PFSK-1 (cell line): ENCODE measurements around the gene KTN1.

Experiments used
- FOXP2 ChIP-seq: optimal IDR thresholded peaks from 2 replicates; pipeline ENCODE3; 2011; ENCODE audit warnings: borderline replicate concordance, control low read depth, inconsistent platforms; ENCODE audit not compliant: insufficient read depth; ENCODE audit errors: extremely low read length, extremely low read depth
- POLR2AphosphoS5 ChIP-seq: IDR thresholded peaks from 2 replicates; pipeline ENCODE4 v1.6.1; 2012; ENCODE audit warnings: low read depth, mild to moderate bottlenecking, control low read depth, low read length, moderate library complexity
- SIN3A ChIP-seq: IDR thresholded peaks from 2 replicates; pipeline ENCODE4 v1.6.1; 2012; ENCODE audit warnings: mild to moderate bottlenecking, low read length, moderate library complexity, borderline replicate concordance; ENCODE audit not compliant: insufficient read depth
- TAF1 ChIP-seq: IDR thresholded peaks from 2 replicates; pipeline ENCODE4 v1.6.1; 2012; ENCODE audit warnings: low read length, control low read depth, borderline replicate concordance; ENCODE audit not compliant: insufficient read depth
- TF ChIP-seq, protein P1 (sequence below), 2 experiments: IDR thresholded peaks; 2 replicates each; pipeline versions ENCODE4 v1.6.1 to v1.8.0; 2011 to 2012; ENCODE audit warnings: low read depth in 2 of 2, low read length in 2 of 2, control low read depth in 1 of 2, inconsistent platforms in 1 of 2, mild to moderate bottlenecking in 1 of 2, moderate library complexity in 1 of 2; ENCODE audit not compliant: insufficient read depth in 1 of 2

KTN1 gene

GRCh38 chr14:55702511-55702910 lies 122.5 kb downstream of the KTN1 start:
- TF ChIP-seq FOXP2 = no peak
- no peak for TF ChIP-seq TAF1
- TF ChIP-seq, protein P1, sequence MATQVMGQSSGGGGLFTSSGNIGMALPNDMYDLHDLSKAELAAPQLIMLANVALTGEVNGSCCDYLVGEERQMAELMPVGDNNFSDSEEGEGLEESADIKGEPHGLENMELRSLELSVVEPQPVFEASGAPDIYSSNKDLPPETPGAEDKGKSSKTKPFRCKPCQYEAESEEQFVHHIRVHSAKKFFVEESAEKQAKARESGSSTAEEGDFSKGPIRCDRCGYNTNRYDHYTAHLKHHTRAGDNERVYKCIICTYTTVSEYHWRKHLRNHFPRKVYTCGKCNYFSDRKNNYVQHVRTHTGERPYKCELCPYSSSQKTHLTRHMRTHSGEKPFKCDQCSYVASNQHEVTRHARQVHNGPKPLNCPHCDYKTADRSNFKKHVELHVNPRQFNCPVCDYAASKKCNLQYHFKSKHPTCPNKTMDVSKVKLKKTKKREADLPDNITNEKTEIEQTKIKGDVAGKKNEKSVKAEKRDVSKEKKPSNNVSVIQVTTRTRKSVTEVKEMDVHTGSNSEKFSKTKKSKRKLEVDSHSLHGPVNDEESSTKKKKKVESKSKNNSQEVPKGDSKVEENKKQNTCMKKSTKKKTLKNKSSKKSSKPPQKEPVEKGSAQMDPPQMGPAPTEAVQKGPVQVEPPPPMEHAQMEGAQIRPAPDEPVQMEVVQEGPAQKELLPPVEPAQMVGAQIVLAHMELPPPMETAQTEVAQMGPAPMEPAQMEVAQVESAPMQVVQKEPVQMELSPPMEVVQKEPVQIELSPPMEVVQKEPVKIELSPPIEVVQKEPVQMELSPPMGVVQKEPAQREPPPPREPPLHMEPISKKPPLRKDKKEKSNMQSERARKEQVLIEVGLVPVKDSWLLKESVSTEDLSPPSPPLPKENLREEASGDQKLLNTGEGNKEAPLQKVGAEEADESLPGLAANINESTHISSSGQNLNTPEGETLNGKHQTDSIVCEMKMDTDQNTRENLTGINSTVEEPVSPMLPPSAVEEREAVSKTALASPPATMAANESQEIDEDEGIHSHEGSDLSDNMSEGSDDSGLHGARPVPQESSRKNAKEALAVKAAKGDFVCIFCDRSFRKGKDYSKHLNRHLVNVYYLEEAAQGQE (IDR thresholded peaks at IDR 0.05; ENCODE audit: insufficient read depth in 1 of 2, low read depth in 2 of 2, low read length in 2 of 2) = no peak
- no peak for TF ChIP-seq SIN3A
- no peak for TF ChIP-seq POLR2AphosphoS5

DNA sequence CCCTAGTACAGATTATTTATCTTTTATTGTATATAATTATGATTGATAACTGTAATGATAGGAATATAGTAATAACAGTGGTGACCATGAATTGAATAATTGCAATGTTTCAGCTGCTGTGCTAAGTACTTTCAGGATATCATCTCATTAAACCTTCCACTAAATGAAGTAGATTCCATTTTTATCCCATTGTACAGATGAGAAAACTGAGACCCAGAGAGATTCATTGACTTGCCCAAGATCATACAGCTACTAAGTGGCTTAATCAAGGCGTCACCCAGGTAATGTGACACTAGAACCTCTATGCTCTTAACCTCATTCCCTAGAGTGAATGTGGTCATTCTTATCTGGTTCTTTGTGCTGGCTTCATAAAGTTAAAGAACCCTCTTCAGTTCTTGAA lies 124.6 kb downstream of the KTN1 start:
- TF ChIP-seq, protein P1 (IDR thresholded peaks at IDR 0.05; ENCODE audit: insufficient read depth in 1 of 2, low read depth in 2 of 2, low read length in 2 of 2) = no peak
- TF ChIP-seq TAF1 (no peak), FOXP2 (no peak), POLR2AphosphoS5 (no peak), SIN3A (no peak)

DNA sequence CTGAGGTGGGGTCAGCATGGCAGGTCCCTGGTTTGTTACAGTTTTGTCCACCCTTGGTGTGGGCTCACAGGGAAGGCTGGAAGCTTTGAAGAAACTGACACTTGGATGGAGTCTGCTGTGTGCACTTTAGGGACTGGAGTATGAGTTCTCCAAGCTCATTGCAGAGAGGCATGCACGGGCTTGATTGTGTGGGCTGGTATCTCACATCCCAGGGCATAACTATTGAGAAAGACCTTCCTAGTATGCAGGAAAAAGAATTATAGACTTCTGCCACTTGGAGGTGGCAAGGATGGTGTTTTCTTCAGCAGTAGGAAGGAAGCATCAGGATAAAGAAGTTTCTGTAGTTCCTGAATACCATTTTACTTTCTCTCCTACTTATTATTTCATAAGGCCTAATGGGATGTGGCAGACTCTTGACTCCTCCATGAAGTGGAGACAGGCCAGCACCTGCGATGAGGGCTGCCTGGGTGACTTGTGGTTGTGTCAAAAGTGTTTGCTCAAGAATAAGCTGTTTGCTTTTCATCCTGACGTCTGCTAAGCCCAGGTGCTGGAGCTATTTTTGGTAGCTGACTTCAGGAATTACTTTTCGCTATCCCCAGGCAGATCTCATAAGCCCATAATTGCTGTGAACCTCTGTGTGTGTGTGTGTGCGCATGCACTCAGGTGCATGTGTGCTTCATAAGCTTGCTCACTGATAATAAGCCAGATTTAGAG lies 125.8 kb downstream of the KTN1 start:
- TF ChIP-seq, protein P1 (IDR thresholded peaks at IDR 0.05; ENCODE audit: insufficient read depth in 1 of 2, low read depth in 2 of 2, low read length in 2 of 2) = no peak
- TF ChIP-seq TAF1 (no peak), POLR2AphosphoS5 (no peak), FOXP2 (no peak), SIN3A (no peak)

- TF ChIP-seq FOXP2 (no peak), POLR2AphosphoS5 (no peak), TAF1 (no peak)
These were observed 126.3 kb downstream of the KTN1 start for GRCh38 chr14:55706365-55706684.

- no peak for TF ChIP-seq FOXP2
- no peak for TF ChIP-seq SIN3A
- TF ChIP-seq POLR2AphosphoS5 = no peak
- TF ChIP-seq TAF1 = no peak
- TF ChIP-seq, protein P1 (IDR thresholded peaks at IDR 0.05; ENCODE audit: insufficient read depth in 1 of 2, low read depth in 2 of 2, low read length in 2 of 2) = no peak
These were observed 126.9 kb downstream of the KTN1 start for GRCh38 chr14:55706893-55707292.
